ENCODE measurements around the gene G3BP1.
"Not testable (repeated sequence)": the region's sequence is repeated elsewhere in the genome, so short reads cannot be mapped to it uniquely, and the experiment has no call there.

The G3BP1 gene

GRCh38 chr5:151775025-151775606 is 3.4 kb downstream of the G3BP1 start:
- peak overlapping the region; percentile 98; the same call in 1 of the 2 replicates for H3K4me3 ChIP-seq (ENCODE audit: low read length)
- no peak overlapping the region for H3K9ac ChIP-seq (ENCODE audit: low read depth, low read length)
- no peaks in the 10 kb centered on the region for H3K9me3 ChIP-seq (ENCODE audit: insufficient read depth, low read depth, low read length)
- H3K27ac ChIP-seq (ENCODE audit: low read depth, low read length): no peak overlapping the region
- H3K36me3 ChIP-seq (ENCODE audit: insufficient read depth, low read length): peaks cover 41% of the 10 kb centered on the region
- H3K27me3 ChIP-seq (ENCODE audit: insufficient read depth, low read length): no peaks in the 10 kb centered on the region
- 55% methylated on average over 3 of the region's 3 CpGs for WGBS
- peaks cover 50% of the 10 kb centered on the region for H3K4me1 ChIP-seq (ENCODE audit: insufficient read depth, low read length)

DNA sequence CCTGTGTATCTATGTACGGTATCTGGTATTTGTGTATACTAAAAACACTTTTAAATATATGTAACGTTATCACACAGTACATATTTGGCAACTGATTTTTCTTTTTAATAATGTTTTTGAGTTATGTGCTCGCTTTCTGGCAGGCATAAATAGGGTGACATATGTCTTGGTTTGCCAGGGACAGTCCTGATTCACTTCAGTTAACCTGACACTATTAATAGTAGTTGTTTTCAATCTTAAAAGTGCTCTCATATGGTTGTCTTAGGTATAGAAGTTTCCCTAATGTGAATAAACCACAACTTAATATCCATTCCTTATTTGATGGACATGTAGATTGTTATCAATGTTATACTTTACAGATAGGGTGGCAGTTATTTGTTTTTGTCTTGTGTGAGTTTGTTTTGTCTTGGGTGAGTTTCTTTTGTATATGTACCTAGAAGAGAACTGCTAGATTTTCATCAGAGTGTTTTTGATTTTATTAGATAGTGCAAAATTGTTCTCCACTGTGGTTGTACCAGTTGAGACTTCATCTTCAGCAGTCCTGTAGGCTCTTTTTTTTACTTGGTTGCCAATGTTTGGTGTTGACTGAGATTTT is 7.9 kb downstream of the G3BP1 start:
- no peak overlapping the region for H3K9ac ChIP-seq (ENCODE audit: low read depth, low read length)
- peaks cover 31% of the 10 kb centered on the region for H3K36me3 ChIP-seq (ENCODE audit: insufficient read depth, low read length)
- WGBS: 100% methylated on average over 1 of the region's 3 CpGs
- no peak overlapping the region for H3K27ac ChIP-seq (ENCODE audit: low read depth, low read length)
- H3K27me3 ChIP-seq (ENCODE audit: insufficient read depth, low read length): no peaks in the 10 kb centered on the region
- H3K4me3 ChIP-seq (ENCODE audit: low read length): no peak overlapping the region
- no peaks in the 10 kb centered on the region for H3K9me3 ChIP-seq (ENCODE audit: insufficient read depth, low read depth, low read length)
- peaks cover 57% of the 10 kb centered on the region for H3K4me1 ChIP-seq (ENCODE audit: insufficient read depth, low read length)

DNA sequence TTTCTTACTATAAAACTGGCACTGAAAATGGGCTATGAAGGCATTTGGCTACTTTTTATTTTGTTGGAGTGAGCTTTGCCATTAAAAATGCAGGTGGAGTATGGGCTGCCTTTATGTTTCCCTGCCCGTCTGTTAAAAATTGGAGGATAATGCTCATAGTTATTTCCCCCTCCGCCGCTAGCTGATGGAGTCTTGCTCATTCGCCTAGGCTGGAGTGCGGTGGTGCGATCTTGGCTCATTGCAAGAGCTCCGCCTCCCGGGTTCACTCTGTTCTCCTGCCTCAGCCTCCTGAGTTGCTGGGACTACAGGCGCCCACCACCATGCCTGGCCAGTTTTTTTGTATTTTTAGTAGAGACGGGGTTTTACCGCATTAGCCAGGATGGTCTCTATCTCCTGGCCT is 8.6 kb downstream of the G3BP1 start:
- WGBS: 79% methylated on average over 11 of the region's 11 CpGs
- no peaks in the 10 kb centered on the region for H3K9me3 ChIP-seq (ENCODE audit: insufficient read depth, low read depth, low read length)
- peaks cover 26% of the 10 kb centered on the region for H3K36me3 ChIP-seq (ENCODE audit: insufficient read depth, low read length)
- H3K9ac ChIP-seq (ENCODE audit: low read depth, low read length): no peak overlapping the region
- H3K4me3 ChIP-seq (ENCODE audit: low read length): no peak overlapping the region
- H3K27me3 ChIP-seq (ENCODE audit: insufficient read depth, low read length): no peaks in the 10 kb centered on the region
- H3K27ac ChIP-seq (ENCODE audit: low read depth, low read length): no peak overlapping the region
- H3K4me1 ChIP-seq (ENCODE audit: insufficient read depth, low read length): peaks cover 53% of the 10 kb centered on the region

DNA sequence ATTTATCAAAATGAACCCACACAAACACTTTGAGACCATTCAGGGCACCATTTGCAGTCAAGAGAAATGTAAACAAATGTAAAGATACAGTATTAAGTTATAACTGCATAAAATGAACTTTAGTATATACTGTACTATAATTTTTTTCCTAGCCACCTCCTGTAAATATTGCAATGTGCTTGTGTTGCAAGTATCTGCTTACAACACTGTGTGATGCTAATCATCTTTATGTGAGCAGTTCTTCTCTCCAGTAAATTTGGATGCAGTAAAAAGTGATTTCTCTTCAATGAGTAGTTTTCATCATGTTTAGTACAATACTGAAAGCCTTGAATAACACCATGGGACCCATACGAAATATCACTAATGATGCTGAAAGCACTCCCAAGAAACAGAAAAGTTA is 9.4 kb downstream of the G3BP1 start:
- Histone ChIP-seq H3K9ac (ENCODE audit: low read depth, low read length) (no peak overlapping the region), H3K9me3 (ENCODE audit: insufficient read depth, low read depth, low read length) (no peaks in the 10 kb centered on the region), H3K4me1 (ENCODE audit: insufficient read depth, low read length) (peaks cover 44% of the 10 kb centered on the region), H3K36me3 (ENCODE audit: insufficient read depth, low read length) (peaks cover 20% of the 10 kb centered on the region), H3K27me3 (ENCODE audit: insufficient read depth, low read length) (no peaks in the 10 kb centered on the region), H3K27ac (ENCODE audit: low read depth, low read length) (no peak overlapping the region), H3K4me3 (ENCODE audit: low read length) (no peak overlapping the region)
- 78% methylated on average over 1 of the region's 1 CpG for WGBS

GRCh38 chr5:151783664-151784063 is 11.9 kb downstream of the G3BP1 start:
- H3K36me3 ChIP-seq (ENCODE audit: insufficient read depth, low read length): peaks cover 25% of the 10 kb centered on the region

GRCh38 chr5:151784141-151784540 is 12.4 kb downstream of the G3BP1 start:
- no peaks in the 10 kb centered on the region for H3K9me3 ChIP-seq (ENCODE audit: insufficient read depth, low read depth, low read length)
- H3K4me3 ChIP-seq (ENCODE audit: low read length): no peak overlapping the region
- no peak overlapping the region for H3K9ac ChIP-seq (ENCODE audit: low read depth, low read length)
- no peaks in the 10 kb centered on the region for H3K27me3 ChIP-seq (ENCODE audit: insufficient read depth, low read length)
- WGBS: 78% methylated on average over 3 of the region's 3 CpGs
- H3K27ac ChIP-seq (ENCODE audit: low read depth, low read length): no peak overlapping the region
- peaks cover 33% of the 10 kb centered on the region for H3K4me1 ChIP-seq (ENCODE audit: insufficient read depth, low read length)
- H3K36me3 ChIP-seq (ENCODE audit: insufficient read depth, low read length): peaks cover 30% of the 10 kb centered on the region

More at GRCh38 chr5:151783664-151784063, 11.9 kb downstream of the G3BP1 start:
- H3K4me1 ChIP-seq (ENCODE audit: insufficient read depth, low read length): peaks cover 34% of the 10 kb centered on the region
- H3K9ac ChIP-seq (ENCODE audit: low read depth, low read length); H3K27ac ChIP-seq (ENCODE audit: low read depth, low read length); H3K4me3 ChIP-seq (ENCODE audit: low read length); H3K27me3 ChIP-seq (ENCODE audit: insufficient read depth, low read length); H3K9me3 ChIP-seq (ENCODE audit: insufficient read depth, low read depth, low read length): not testable (repeated sequence)
- 98% methylated on average over 15 of the region's 16 CpGs for WGBS

DNA sequence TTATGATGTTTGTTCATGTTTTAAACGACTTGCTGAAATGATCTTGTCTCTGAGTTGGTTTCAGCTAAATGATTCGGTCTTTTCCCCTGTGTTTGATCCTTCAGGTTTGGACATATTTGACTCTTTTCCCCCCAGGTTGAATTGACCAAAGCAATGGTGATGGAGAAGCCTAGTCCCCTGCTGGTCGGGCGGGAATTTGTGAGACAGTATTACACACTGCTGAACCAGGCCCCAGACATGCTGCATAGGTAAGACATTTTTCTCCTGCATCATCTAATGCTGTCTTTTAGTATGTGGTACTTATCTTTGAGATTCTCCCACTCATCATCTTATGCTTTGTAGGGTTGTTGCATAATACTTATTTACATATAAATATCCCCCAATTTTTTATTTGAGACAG is 14.7 kb downstream of the G3BP1 start:
- Histone ChIP-seq H3K9me3 (ENCODE audit: insufficient read depth, low read depth, low read length) (no peaks in the 10 kb centered on the region), H3K27me3 (ENCODE audit: insufficient read depth, low read length) (no peaks in the 10 kb centered on the region), H3K4me3 (ENCODE audit: low read length) (no peak overlapping the region), H3K9ac (ENCODE audit: low read depth, low read length) (no peak overlapping the region), H3K27ac (ENCODE audit: low read depth, low read length) (no peak overlapping the region), H3K4me1 (ENCODE audit: insufficient read depth, low read length) (peaks cover 24% of the 10 kb centered on the region), H3K36me3 (ENCODE audit: insufficient read depth, low read length) (peaks cover 54% of the 10 kb centered on the region)
- 98% methylated on average over 4 of the region's 4 CpGs for whole genome bisulfite sequencing

- Histone ChIP-seq H3K4me1 (ENCODE audit: insufficient read depth, low read length) (peaks cover 16% of the 10 kb centered on the region), H3K4me3 (ENCODE audit: low read length) (no peak overlapping the region), H3K27me3 (ENCODE audit: insufficient read depth, low read length) (no peaks in the 10 kb centered on the region), H3K36me3 (ENCODE audit: insufficient read depth, low read length) (peaks cover 67% of the 10 kb centered on the region), H3K9ac (ENCODE audit: low read depth, low read length) (no peak overlapping the region), H3K9me3 (ENCODE audit: insufficient read depth, low read depth, low read length) (no peaks in the 10 kb centered on the region), H3K27ac (ENCODE audit: low read depth, low read length) (no peak overlapping the region)
- 94% methylated on average over 6 of the region's 6 CpGs for WGBS
These were observed 16.1 kb downstream of the G3BP1 start for GRCh38 chr5:151787817-151788216.

- H3K27ac ChIP-seq (ENCODE audit: low read depth, low read length): no peak overlapping the region
- WGBS: 95% methylated on average over 3 of the region's 3 CpGs
- H3K27me3 ChIP-seq (ENCODE audit: insufficient read depth, low read length): no peaks in the 10 kb centered on the region
- no peak overlapping the region for H3K4me3 ChIP-seq (ENCODE audit: low read length)
- H3K9me3 ChIP-seq (ENCODE audit: insufficient read depth, low read depth, low read length): no peaks in the 10 kb centered on the region
- H3K4me1 ChIP-seq (ENCODE audit: insufficient read depth, low read length): no peaks in the 10 kb centered on the region
- no peak overlapping the region for H3K9ac ChIP-seq (ENCODE audit: low read depth, low read length)
- peaks cover 99% of the 10 kb centered on the region for H3K36me3 ChIP-seq (ENCODE audit: insufficient read depth, low read length)
These were observed 21.6 kb downstream of the G3BP1 start for GRCh38 chr5:151793358-151793757.

DNA sequence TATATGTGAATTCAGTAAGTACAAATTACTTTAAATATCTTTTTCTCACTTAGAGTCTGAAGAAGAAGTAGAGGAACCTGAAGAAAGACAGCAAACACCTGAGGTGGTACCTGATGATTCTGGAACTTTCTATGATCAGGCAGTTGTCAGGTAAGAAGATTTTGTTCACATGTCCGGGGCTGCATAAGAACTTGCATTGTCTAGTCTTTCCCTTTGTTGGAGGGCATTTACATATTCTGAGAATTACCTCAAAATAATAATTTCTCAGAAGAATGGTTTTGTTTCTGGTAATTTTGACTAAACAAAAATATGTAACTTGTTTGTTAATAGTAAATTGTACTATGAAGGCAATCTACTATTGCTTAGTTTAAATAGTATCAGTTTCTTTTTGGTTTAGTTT is 23.7 kb downstream of the G3BP1 start:
- Histone ChIP-seq H3K27me3 (ENCODE audit: insufficient read depth, low read length) (no peaks in the 10 kb centered on the region), H3K36me3 (ENCODE audit: insufficient read depth, low read length) (peaks cover 100% of the 10 kb centered on the region), H3K4me1 (ENCODE audit: insufficient read depth, low read length) (no peaks in the 10 kb centered on the region), H3K9me3 (ENCODE audit: insufficient read depth, low read depth, low read length) (no peaks in the 10 kb centered on the region), H3K27ac (ENCODE audit: low read depth, low read length) (no peak overlapping the region), H3K4me3 (ENCODE audit: low read length) (no peak overlapping the region), H3K9ac (ENCODE audit: low read depth, low read length) (no peak overlapping the region)
- WGBS: 100% methylated on average over 1 of the region's 1 CpG

- Histone ChIP-seq H3K4me3 (ENCODE audit: low read length) (no peak overlapping the region), H3K27me3 (ENCODE audit: insufficient read depth, low read length) (no peaks in the 10 kb centered on the region), H3K4me1 (ENCODE audit: insufficient read depth, low read length) (no peaks in the 10 kb centered on the region), H3K9me3 (ENCODE audit: insufficient read depth, low read depth, low read length) (no peaks in the 10 kb centered on the region), H3K27ac (ENCODE audit: low read depth, low read length) (no peak overlapping the region), H3K36me3 (ENCODE audit: insufficient read depth, low read length) (peaks cover 98% of the 10 kb centered on the region), H3K9ac (ENCODE audit: low read depth, low read length) (no peak overlapping the region)
- WGBS: 92% methylated on average over 3 of the region's 3 CpGs
These were observed 26.9 kb downstream of the G3BP1 start for GRCh38 chr5:151798674-151799073.

DNA sequence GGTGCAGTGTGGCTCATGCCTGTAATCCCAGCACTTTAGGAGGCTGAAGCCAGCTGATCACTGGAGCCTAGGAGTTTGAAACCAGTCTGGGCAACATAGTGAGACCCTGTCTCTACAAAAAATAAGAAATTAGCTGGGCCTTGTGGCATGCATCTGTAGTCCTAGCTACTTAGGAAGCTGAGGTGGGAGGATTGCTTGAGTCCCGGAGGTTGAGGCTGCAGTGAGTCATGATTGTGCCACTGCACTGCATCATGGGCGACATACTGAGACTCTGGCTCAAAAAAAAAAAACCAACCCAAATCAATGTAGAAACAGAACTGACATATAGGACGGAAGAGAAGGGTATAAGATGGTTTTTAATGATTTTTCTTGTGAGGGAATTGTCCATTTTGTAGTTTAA is 27.7 kb downstream of the G3BP1 start:
- peaks cover 98% of the 10 kb centered on the region for H3K36me3 ChIP-seq (ENCODE audit: insufficient read depth, low read length)

More for the DNA sequence above, 27.7 kb downstream of the G3BP1 start:
- H3K9me3 ChIP-seq (ENCODE audit: insufficient read depth, low read depth, low read length): no peaks in the 10 kb centered on the region
- no peak overlapping the region for H3K4me3 ChIP-seq (ENCODE audit: low read length)
- no peaks in the 10 kb centered on the region for H3K4me1 ChIP-seq (ENCODE audit: insufficient read depth, low read length)
- no peaks in the 10 kb centered on the region for H3K27me3 ChIP-seq (ENCODE audit: insufficient read depth, low read length)
- no peak overlapping the region for H3K27ac ChIP-seq (ENCODE audit: low read depth, low read length)
- no peak overlapping the region for H3K9ac ChIP-seq (ENCODE audit: low read depth, low read length)
- 96% methylated on average over 3 of the region's 3 CpGs for WGBS

All from HUES64 (cell line).